ENCODE results near the gene CHTF8.

The CHTF8 gene, protein sequence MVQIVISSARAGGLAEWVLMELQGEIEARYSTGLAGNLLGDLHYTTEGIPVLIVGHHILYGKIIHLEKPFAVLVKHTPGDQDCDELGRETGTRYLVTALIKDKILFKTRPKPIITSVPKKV

DNA sequence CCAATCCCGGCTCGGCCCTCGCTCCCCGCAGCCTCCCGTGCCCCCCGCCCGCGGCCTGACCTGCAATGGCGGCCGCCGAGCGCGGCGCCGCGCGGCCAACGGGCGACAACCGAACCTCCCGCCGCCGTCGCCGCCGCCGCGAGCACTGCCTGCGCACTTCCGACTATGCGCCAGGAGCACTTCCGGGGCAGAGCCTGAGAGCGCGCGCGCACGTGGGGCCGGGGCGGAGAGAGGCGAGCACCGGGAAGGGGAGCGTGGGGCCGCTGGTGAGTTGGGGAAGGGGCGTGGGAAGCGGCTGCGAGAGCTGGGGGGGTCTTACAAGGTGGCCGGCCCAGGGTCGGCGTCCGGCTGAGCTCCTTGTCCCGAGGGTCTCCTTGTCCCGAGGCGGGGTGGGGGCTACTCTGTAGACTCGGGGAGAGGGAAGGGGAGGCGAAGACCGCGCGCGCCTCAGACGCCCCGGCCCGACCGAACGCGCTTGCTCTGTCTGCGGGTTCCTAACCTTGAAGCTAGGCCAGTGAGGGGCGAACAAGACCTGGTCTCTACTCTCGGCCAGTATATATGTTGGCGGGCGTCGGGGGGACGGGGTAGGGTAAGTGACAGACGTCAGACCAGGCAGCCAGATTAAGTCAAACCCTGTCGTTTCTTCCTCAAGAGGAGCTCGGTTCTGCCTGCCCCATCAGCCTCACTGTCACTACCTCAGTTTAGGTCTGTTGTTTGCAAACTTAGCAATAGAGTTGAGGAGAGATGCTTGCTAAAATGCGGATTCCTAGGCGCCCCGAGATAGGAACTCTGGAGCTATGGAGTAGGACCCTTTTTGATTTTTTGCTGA, at the start of gene CHTF8, which contains the start of gene UTP4:
Gene CHTF8, minus strand, starts transcription at position 165 of the 829 bp plus-strand sequence. CDS start 11,130 bp downstream, outside the sequence.
Gene UTP4, plus strand, starts transcription at position 226 of the 829 bp plus-strand sequence. CDS start 811 bp downstream, outside the sequence.
- peaks cover 22 to 46% of the 10 kb centered on the region in 2 experiments; a peak in 2 of 3 replicates for H3K36me3 ChIP-seq (ENCODE audit: control insufficient read depth in 2 of 2, insufficient read depth in 1 of 2, low read length in 2 of 2)
- ChIA-PET POLR2A (interaction anchor here (0.5 to 1.3 kb wide), 6 partner anchors 9 to 211 kb away, joined by 3 to 7 read pairs (median 3); no protein-coding TSS in a partner anchor), CTCF (interaction anchor here (0.6 to 1.9 kb wide), 4 partner anchors 9 to 157 kb away, joined by 4 to 10 read pairs (median 5); no protein-coding TSS in a partner anchor)
- peaks cover 3% of the 10 kb centered on the region; the same call in 1 of the 2 replicates for H3K4me1 ChIP-seq (ENCODE audit: control insufficient read depth, insufficient read depth, low read length)
- peak within 1 kb of the TSS; percentile 95 for H3K27ac ChIP-seq (ENCODE audit: extremely low read depth, low read depth, low read length)
- H3K4me3 ChIP-seq (ENCODE audit: low read depth, low read length), result peak within 1 kb of the TSS; percentile 83
- H3K9me3 ChIP-seq (ENCODE audit: control insufficient read depth, insufficient read depth, low read depth, low read length), result no peaks in the 10 kb centered on the region
- TF ChIP-seq ZFHX2 (tag by site-specific recombination; conservative IDR thresholded peaks at IDR 0.05), result peak; percentile 29
- TF ChIP-seq, protein P1, sequence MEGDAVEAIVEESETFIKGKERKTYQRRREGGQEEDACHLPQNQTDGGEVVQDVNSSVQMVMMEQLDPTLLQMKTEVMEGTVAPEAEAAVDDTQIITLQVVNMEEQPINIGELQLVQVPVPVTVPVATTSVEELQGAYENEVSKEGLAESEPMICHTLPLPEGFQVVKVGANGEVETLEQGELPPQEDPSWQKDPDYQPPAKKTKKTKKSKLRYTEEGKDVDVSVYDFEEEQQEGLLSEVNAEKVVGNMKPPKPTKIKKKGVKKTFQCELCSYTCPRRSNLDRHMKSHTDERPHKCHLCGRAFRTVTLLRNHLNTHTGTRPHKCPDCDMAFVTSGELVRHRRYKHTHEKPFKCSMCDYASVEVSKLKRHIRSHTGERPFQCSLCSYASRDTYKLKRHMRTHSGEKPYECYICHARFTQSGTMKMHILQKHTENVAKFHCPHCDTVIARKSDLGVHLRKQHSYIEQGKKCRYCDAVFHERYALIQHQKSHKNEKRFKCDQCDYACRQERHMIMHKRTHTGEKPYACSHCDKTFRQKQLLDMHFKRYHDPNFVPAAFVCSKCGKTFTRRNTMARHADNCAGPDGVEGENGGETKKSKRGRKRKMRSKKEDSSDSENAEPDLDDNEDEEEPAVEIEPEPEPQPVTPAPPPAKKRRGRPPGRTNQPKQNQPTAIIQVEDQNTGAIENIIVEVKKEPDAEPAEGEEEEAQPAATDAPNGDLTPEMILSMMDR (tag by site-specific recombination; IDR thresholded peaks at IDR 0.05), result 0 out of 2 replicates have a peak, but pooled peaks have one; percentile 9
- 0 out of 2 replicates have a peak, but pooled peaks have one; percentile 14 for TF ChIP-seq ZSCAN30 (tag by site-specific recombination; IDR thresholded peaks at IDR 0.05)
- peak; percentile 75 for TF ChIP-seq KLF9 (tag by site-specific recombination; IDR thresholded peaks at IDR 0.05; ENCODE audit: low read depth)
- TF ChIP-seq ZNF19 (tag by site-specific recombination; IDR thresholded peaks at IDR 0.05; ENCODE audit: low read depth), result no peak
- TF ChIP-seq ZBTB20 (tag by site-specific recombination; IDR thresholded peaks at IDR 0.05), result peak; percentile 40; the same call in 1 of the 2 replicates
- TF ChIP-seq, protein P2, sequence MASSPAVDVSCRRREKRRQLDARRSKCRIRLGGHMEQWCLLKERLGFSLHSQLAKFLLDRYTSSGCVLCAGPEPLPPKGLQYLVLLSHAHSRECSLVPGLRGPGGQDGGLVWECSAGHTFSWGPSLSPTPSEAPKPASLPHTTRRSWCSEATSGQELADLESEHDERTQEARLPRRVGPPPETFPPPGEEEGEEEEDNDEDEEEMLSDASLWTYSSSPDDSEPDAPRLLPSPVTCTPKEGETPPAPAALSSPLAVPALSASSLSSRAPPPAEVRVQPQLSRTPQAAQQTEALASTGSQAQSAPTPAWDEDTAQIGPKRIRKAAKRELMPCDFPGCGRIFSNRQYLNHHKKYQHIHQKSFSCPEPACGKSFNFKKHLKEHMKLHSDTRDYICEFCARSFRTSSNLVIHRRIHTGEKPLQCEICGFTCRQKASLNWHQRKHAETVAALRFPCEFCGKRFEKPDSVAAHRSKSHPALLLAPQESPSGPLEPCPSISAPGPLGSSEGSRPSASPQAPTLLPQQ (tag by site-specific recombination; IDR thresholded peaks at IDR 0.05), result peak; percentile 61
- TF ChIP-seq, protein P3, sequence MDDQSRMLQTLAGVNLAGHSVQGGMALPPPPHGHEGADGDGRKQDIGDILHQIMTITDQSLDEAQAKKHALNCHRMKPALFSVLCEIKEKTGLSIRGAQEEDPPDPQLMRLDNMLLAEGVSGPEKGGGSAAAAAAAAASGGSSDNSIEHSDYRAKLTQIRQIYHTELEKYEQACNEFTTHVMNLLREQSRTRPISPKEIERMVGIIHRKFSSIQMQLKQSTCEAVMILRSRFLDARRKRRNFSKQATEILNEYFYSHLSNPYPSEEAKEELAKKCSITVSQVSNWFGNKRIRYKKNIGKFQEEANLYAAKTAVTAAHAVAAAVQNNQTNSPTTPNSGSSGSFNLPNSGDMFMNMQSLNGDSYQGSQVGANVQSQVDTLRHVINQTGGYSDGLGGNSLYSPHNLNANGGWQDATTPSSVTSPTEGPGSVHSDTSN (CRISPR knock-in tag; IDR thresholded peaks at IDR 0.05), result 0 out of 2 replicates have a peak, but pooled peaks have one; percentile 27
- TF ChIP-seq, protein P4, sequence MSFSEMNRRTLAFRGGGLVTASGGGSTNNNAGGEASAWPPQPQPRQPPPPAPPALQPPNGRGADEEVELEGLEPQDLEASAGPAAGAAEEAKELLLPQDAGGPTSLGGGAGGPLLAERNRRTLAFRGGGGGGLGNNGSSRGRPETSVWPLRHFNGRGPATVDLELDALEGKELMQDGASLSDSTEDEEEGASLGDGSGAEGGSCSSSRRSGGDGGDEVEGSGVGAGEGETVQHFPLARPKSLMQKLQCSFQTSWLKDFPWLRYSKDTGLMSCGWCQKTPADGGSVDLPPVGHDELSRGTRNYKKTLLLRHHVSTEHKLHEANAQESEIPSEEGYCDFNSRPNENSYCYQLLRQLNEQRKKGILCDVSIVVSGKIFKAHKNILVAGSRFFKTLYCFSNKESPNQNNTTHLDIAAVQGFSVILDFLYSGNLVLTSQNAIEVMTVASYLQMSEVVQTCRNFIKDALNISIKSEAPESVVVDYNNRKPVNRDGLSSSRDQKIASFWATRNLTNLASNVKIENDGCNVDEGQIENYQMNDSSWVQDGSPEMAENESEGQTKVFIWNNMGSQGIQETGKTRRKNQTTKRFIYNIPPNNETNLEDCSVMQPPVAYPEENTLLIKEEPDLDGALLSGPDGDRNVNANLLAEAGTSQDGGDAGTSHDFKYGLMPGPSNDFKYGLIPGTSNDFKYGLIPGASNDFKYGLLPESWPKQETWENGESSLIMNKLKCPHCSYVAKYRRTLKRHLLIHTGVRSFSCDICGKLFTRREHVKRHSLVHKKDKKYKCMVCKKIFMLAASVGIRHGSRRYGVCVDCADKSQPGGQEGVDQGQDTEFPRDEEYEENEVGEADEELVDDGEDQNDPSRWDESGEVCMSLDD (tag by site-specific recombination; IDR thresholded peaks at IDR 0.05), result 0 out of 2 replicates have a peak, but pooled peaks have one; percentile 22
- TF ChIP-seq ZNF335 (tag by site-specific recombination; conservative IDR thresholded peaks at IDR 0.05), result peak; percentile 63
- TF ChIP-seq ZBTB17 (tag by site-specific recombination; IDR thresholded peaks at IDR 0.05), result peak; percentile 18
- TF ChIP-seq ZNF585B (tag by site-specific recombination; IDR thresholded peaks at IDR 0.05), result no peak
- no peak for TF ChIP-seq ZBTB8A (tag by site-specific recombination; IDR thresholded peaks at IDR 0.05)
- TF ChIP-seq GLI2 (tag by site-specific recombination; IDR thresholded peaks at IDR 0.05; ENCODE audit: borderline replicate concordance, low read depth), result no peak
- TF ChIP-seq ZNF391 (tag by site-specific recombination; IDR thresholded peaks at IDR 0.05; ENCODE audit: borderline replicate concordance, low read depth), result peak; percentile 34; the same call in 1 of the 2 replicates
- TF ChIP-seq ZNF660 (tag by site-specific recombination; IDR thresholded peaks at IDR 0.05), result no peak
- TF ChIP-seq ZNF561 (tag by site-specific recombination; IDR thresholded peaks at IDR 0.05; ENCODE audit: borderline replicate concordance), result peak; percentile 53; the same call in 1 of the 2 replicates
- TF ChIP-seq KLF16 (tag by site-specific recombination; IDR thresholded peaks at IDR 0.05), result peak; percentile 83; the same call in 1 of the 2 replicates
- TF ChIP-seq, protein P5, sequence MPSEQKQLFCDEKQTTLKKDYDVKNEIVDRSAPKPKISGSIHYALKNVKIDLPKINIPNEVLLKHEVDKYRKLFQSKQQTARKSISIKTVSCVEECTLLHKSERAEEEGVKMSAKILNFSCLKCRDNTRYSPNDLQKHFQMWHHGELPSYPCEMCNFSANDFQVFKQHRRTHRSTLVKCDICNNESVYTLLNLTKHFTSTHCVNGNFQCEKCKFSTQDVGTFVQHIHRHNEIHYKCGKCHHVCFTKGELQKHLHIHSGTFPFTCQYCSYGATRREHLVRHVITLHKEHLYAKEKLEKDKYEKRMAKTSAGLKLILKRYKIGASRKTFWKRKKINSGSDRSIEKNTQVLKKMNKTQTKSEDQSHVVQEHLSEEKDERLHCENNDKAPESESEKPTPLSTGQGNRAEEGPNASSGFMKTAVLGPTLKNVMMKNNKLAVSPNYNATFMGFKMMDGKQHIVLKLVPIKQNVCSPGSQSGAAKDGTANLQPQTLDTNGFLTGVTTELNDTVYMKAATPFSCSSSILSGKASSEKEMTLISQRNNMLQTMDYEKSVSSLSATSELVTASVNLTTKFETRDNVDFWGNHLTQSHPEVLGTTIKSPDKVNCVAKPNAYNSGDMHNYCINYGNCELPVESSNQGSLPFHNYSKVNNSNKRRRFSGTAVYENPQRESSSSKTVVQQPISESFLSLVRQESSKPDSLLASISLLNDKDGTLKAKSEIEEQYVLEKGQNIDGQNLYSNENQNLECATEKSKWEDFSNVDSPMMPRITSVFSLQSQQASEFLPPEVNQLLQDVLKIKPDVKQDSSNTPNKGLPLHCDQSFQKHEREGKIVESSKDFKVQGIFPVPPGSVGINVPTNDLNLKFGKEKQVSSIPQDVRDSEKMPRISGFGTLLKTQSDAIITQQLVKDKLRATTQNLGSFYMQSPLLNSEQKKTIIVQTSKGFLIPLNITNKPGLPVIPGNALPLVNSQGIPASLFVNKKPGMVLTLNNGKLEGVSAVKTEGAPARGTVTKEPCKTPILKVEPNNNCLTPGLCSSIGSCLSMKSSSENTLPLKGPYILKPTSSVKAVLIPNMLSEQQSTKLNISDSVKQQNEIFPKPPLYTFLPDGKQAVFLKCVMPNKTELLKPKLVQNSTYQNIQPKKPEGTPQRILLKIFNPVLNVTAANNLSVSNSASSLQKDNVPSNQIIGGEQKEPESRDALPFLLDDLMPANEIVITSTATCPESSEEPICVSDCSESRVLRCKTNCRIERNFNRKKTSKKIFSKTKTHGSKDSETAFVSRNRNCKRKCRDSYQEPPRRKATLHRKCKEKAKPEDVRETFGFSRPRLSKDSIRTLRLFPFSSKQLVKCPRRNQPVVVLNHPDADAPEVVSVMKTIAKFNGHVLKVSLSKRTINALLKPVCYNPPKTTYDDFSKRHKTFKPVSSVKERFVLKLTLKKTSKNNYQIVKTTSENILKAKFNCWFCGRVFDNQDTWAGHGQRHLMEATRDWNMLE (tag by site-specific recombination; conservative IDR thresholded peaks at IDR 0.05; ENCODE audit: low read depth), result peak; percentile 43
- no peak; the same call in 1 of the 2 replicates for TF ChIP-seq KLF7 (tag by site-specific recombination; IDR thresholded peaks at IDR 0.05; ENCODE audit: borderline replicate concordance)
- no peak for TF ChIP-seq ZNF239 (tag by site-specific recombination; IDR thresholded peaks at IDR 0.05)
- TF ChIP-seq ZNF248 (tag by site-specific recombination; IDR thresholded peaks at IDR 0.05), result no peak
- TF ChIP-seq EGR2 (tag by site-specific recombination; IDR thresholded peaks at IDR 0.05; ENCODE audit: low read depth), result peak; percentile 46; the same call in 1 of the 2 replicates

Data from HEK293 (cell line).